HG03354 (cell line): Measurements from ENCODE around the gene TIGIT.
A peak's percentile ranks its signal among the peaks of the same experiment; 100 is the strongest.
"Not testable (repeated sequence)": the region's sequence is repeated elsewhere in the genome, so short reads cannot be mapped to it uniquely, and the experiment has no call there.

Experiments used
- ATAC-seq: cut with Tn5 transposase; IDR thresholded peaks from one replicate; pipeline ENCODE4 v1.9.1; 2021; ENCODE audit warnings: mild to moderate bottlenecking; ENCODE audit not compliant: unreplicated experiment, poor library complexity, severe bottlenecking

TIGIT gene

GRCh38 chr3:114293838-114294535 is at the start of gene TIGIT:
Gene TIGIT, plus strand, starts transcription at chr3:114294028. Its CDS starts 34 bp downstream, at chr3:114294062.
- ATAC-seq = no peak

- no peak for ATAC-seq
Measured at GRCh38 chr3:114252954-114253353, 40.9 kb upstream of the TIGIT start.

GRCh38 chr3:114253505-114253904 is 40.3 kb upstream of the TIGIT start:
- no peak for ATAC-seq

- ATAC-seq = no peak
Measured at GRCh38 chr3:114259566-114259965, 34.3 kb upstream of the TIGIT start.

GRCh38 chr3:114260152-114260551 is 33.7 kb upstream of the TIGIT start:
- no peak for ATAC-seq

- ATAC-seq = no peak
Measured at GRCh38 chr3:114270019-114270418, 23.8 kb upstream of the TIGIT start.

GRCh38 chr3:114272271-114272670 is 21.6 kb upstream of the TIGIT start:
- no peak for ATAC-seq

GRCh38 chr3:114274929-114275328 is 18.9 kb upstream of the TIGIT start:
- no peak for ATAC-seq

GRCh38 chr3:114276856-114277255 is 17.0 kb upstream of the TIGIT start:
- not testable (repeated sequence) for ATAC-seq

GRCh38 chr3:114284644-114285043 is 9.2 kb upstream of the TIGIT start:
- no peak for ATAC-seq

- ATAC-seq = no peak
Measured at GRCh38 chr3:114285648-114286230, 8.1 kb upstream of the TIGIT start.

GRCh38 chr3:114286266-114286665 is 7.6 kb upstream of the TIGIT start:
- no peak for ATAC-seq

GRCh38 chr3:114290911-114291901 is 2.6 kb upstream of the TIGIT start:
- ATAC-seq = peak; percentile 90

GRCh38 chr3:114294940-114295480 is 1.2 kb downstream of the TIGIT start:
- no peak for ATAC-seq

- no peak for ATAC-seq
Measured at GRCh38 chr3:114295946-114296345, 2.1 kb downstream of the TIGIT start.

- ATAC-seq = peak; percentile 76
Measured at GRCh38 chr3:114299421-114299820, 5.6 kb downstream of the TIGIT start.

GRCh38 chr3:114299941-114300624 is 6.3 kb downstream of the TIGIT start:
- ATAC-seq = no peak

- peak; percentile 61 for ATAC-seq
Measured at GRCh38 chr3:114307222-114307830, 13.5 kb downstream of the TIGIT start.

GRCh38 chr3:114307832-114308231 is 14.0 kb downstream of the TIGIT start:
- no peak for ATAC-seq
